Hematopoietic multipotent progenitor cell treated with erythropoietin and hydrocortisone succinate and interleukin-3 and kit ligand, for 8 days (in vitro differentiated cells): Measurements from ENCODE around the gene GGT7.
"Not testable (repeated sequence)": the region's sequence is repeated elsewhere in the genome, so short reads cannot be mapped to it uniquely, and the experiment has no call there.

Experiments used
- DNase-seq: peaks from one replicate; pipeline ENCODE4 v3.0.0-alpha.2; 2015

The GGT7 gene

GRCh38 chr20:34834459-34834893 is 38.2 kb downstream of the GGT7 start:
- peak; percentile 68 for DNase-seq

DNA sequence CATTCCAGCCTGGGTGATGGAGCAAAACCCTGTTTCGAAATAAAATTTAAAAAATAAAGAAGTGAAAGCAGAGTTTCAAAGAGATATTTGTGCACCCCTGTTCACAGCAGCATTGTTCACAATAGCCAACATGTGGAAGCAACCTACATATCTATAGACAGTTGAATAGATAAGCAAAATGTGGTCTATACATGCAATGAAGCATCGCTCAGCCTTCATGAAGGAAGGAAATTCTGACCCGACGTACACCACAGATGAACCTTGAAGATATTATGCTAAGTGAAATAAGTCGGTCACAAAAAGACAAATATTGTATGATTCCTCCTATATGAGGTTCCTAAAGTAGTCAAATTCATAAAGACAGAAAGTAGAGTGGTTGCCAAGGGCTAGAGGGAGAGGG is 40.7 kb downstream of the GGT7 start:
- DNase-seq: peak; percentile 47

GRCh38 chr20:34829191-34829590 is 43.5 kb downstream of the GGT7 start:
- DNase-seq: no peak

DNA sequence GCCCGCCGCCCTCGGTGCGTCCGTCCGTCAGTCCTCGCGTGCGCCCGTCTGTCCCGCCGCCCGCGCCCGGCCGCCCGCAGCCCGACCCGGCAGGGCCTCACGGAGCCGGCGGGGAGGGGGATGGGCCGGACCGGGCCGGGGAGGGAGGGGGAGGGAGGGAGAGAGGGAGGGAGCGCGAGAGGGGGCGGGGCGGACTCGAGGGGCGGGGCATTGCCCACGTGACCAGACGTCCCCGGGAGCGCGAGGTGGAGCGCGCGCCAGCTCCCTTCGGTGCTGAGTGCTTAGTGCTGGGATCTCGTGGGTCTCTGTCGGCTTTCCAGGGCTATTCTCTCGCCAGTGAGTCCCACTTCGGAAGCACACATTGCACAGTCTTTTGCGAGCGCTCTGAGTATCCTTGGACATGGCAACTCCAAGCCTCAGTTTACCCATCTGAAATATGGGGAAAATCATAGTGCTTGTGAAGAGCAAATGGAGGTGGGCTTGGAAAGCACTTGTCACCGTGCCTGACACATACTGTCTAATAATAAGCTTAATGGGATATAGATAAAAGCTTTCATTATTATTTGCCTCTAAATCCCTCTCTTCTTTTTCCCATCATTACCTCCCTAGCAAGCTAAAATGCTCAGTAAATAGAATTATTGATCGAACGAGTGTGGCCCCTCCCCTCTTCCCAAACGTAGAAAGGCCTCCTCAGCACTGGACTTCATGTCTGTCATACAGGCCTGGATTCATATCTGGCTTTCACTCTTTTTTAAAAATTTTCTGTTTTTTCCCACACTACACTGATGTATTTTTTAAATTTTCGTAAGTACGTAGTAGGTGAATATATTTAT is 46.9 kb downstream of the GGT7 start, which contains the start of gene NCOA6:
Gene NCOA6 (minus strand): TSS at position 122 of the 833 bp plus-strand sequence. CDS start 43,296 bp downstream, outside the sequence.
- peak; percentile 78 for DNase-seq

DNA sequence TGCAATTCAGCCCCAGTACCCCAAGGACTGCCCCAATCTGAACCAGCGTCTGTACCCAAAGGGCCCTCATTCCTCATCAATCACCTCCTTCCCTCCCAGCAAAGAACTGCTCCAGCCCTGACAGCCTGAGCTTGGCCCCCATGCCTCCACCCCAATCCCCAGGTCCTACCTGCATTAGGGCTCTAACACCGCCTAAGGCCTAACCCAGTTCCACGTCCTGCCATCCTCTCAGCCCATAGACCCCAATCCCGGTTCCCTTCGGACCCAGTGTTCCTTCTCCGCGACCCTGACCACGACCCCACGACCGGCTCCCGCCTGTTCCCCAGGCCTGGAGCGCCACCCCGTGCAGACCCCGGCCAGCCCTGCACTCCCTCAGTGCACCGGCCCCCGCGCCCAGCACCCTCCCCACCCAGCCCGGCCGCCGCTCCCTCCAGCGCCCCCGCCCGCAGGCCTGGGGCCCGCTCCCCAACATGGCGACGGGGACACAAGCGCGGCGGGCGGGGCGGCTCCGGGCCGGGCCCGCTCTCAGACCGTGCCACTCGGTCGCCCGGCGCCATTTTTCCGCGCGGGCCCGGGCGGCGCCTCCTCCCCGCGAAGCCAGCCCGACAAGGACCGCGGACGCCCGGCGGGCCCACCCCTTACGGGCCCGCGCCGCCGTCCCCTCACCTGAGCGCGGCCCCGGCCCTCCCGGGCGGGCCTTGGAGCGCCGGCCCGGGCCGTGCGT is 47.7 kb downstream of the GGT7 start:
- DNase-seq: peak; percentile 52

DNA sequence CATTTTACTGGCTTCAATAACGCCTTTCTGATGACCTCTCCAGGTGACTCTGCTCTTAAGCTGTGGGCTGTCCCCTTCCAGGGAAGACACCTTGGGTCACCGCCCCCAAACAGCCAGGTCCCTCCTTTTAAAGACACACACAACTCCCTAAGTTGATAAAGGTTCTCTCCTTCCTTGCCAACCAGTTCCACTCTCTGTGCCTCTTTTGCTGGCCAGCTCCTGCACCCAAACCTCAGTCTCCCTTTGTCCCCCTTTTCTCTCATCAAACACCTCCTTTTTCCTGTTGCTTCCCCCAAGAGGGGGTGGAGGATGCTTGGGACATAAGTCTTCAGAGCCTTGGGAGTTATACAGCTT is 48.2 kb downstream of the GGT7 start:
- peak; percentile 85 for DNase-seq

DNA sequence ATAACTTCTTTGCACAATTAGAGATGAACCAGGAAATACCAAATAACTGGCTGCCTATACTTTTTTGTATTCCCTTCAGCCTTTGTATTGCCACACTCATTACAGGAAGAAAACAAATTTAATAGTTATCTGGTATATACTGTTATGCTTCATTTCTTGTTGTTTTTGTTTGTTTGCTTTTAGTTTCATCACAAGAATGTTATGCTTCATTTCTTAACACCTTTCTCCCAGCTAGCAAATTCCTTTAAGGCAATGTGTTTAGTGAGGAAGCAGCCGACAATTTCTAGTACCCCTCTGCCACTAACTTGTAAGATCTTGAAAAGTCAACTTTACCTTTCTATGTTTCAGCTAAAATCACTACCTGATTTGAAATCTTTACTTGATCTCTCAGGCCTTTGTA is 48.6 kb downstream of the GGT7 start:
- no peak for DNase-seq

GRCh38 chr20:34820805-34821578 is 51.7 kb downstream of the GGT7 start:
- DNase-seq: no peak

- no peak for DNase-seq
Observed at GRCh38 chr20:34817801-34818200, 54.9 kb downstream of the GGT7 start.

DNA sequence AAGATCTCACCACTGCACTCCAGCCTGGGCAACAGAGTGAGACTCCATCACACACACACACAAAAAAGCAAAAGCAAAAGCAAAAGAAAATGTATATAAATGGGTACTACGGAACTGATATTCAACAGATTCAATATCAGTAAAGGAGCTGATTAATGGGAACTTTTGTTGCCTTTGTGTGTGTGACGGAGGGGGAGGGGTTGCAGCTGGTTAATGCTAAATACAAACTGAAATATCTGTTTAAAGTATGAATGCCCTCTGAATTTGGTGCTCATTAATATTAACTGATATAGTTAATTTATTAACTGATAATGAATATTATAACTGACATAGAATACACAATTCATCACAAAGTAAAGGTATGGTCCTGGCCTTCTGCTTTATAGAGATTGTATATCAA is 55.6 kb downstream of the GGT7 start:
- no peak for DNase-seq

- no peak for DNase-seq
Observed at GRCh38 chr20:34815636-34816035, 57.0 kb downstream of the GGT7 start.

- DNase-seq: no peak
Observed at GRCh38 chr20:34808583-34808982, 64.1 kb downstream of the GGT7 start.

DNA sequence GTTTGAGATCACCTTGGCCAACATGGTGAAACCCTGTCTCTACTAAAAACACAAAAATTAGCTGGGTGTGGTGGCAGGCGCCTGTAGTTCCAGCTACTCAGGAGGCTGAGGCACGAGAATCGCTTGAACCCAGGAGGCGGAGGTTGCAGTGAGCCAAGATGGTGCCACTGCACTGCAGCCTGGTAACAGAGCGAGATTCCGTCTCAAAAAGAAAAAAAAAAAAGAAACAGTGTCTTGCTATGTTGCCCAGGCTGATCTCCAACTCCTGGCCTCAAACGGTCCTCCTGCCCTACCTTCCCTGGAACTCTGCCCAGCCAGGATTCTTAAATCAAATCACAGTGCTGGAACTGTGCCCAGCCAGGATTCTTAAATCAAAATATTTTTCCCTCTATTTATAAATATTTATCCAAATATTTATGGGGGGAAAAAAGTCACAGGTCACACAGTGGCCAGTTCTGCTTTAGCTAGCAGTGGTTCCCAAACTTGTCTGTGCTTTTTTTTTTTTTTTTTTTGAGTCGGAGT is 64.7 kb downstream of the GGT7 start:
- DNase-seq: not testable (repeated sequence)

DNA sequence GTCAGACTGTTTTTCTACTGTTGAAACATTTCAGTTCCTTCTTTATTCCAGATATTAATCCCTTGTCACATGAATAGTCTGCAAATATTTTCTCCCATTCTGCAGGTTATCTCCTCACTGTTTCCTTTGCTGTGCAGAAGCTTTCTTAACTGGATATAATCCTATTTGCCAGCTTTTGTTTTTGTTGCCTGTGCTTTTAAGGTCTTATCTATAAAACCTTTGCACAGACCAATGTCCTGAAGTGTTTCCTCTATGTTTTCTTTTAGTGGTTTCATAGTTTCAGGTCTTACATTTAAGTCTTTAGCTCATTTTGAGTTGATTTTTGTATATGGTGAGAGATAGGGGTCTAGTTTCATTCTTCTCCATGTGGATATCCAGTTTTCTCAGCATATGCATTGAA is 66.4 kb downstream of the GGT7 start:
- no peak for DNase-seq

DNA sequence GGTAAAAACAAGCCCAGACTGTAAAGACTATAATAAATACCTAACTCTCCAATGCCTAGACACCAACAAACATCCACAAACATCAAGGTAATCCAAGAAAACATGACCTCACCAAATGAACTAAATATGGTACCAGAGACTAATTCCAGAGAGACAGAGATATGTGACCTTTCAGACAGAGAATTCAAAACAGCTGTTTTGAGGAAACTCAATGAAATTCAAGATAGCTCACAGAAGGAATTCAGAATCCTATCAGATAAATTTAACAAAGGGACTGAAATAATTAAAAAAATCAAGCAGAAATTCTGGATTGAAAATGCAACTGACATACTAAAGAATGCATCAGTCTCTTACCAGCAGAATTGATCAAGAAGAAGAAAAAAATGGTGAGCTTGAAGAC is 73.8 kb downstream of the GGT7 start:
- DNase-seq: no peak

DNA sequence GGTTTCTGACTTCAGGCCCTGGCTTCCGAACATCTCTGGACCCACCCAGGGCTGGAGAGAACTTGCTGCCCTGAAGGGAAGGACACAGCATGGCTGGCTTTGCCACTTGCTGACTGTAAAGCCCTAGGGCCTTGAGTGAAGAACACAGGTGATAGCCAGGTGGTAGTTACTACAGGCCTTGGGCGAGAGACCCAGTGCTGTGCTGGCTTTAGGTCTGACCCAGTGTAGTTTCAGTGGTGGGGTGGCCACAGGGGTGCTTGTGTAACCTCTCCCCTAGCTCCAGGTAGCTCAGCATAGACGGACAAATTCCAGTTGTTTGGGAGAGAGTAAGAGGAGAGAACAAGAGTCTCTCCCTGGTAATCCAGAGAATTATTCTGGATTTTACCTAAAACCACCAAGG is 74.3 kb downstream of the GGT7 start:
- DNase-seq: no peak

DNA sequence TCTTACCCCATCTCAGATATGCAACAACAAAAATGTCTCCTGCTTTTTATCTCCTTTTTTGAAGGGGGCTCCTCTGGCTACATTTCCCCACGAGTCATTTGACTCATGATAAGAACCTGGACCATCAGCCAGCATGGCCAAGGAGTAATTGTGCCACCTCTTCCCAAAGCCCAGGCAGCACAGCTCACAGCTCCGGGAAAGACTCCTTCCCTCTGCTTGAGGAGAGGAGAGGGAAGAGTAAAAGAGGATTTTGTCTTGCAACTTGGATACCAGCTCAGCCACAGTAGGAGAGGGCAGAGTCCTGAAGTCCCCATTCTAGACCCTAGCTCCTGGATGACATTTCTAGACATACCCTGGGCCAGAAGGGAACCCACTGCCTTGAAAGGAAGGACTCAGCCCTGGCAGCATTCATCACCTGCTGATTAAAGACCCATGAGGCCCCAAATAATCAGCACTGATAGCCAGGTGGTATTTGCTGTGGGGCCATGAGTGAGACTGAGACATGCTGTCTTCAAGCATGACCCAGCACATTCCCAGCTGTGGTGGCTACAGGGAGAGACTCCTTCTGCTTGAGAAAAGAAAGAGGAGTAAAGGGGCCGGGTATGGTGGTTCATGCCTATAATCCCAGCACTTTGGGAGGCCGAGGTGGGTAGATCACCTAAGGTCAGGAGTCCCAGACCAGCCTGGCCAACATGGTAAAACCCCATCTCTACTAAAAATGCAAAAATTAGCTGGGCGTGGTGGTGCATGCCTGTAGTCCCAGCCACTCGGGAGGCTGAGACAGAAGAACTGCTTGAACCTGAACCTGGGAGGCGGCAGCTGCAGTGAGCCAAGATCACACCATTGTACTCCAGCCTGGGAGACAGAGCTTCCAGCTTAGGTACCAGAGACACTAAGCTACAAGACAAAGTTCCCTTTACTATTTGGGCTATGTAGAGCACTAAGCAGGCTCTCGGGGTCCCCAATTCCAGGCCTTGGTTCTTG is 75.4 kb downstream of the GGT7 start:
- peak; percentile 28 for DNase-seq
